WTC11 (cell line): Measurements from ENCODE around the gene LIMD2.

Experiments used
- NFYB ChIP-seq: sonication (generic); formaldehyde crosslinking; conservative IDR thresholded peaks from 2 replicates; pipeline ENCODE4 v1.8.0; 2022; ENCODE audit warnings: low read depth, missing genetic modification reagents
- TF ChIP-seq, protein P1 (sequence below): sonication (generic); formaldehyde crosslinking; IDR thresholded peaks from 2 replicates; pipeline ENCODE4 v1.8.1; 2022; ENCODE audit warnings: mild to moderate bottlenecking, missing genetic modification reagents, moderate library complexity, borderline replicate concordance
- TF ChIP-seq, protein P2 (sequence below): fragments of 200-600 bp; IDR thresholded peaks from 2 replicates; pipeline ENCODE4 v1.8.0; 2022; ENCODE audit warnings: antibody characterized with exemption
- TF ChIP-seq, protein P3 (sequence below): sonication (generic); formaldehyde crosslinking; conservative IDR thresholded peaks from 2 replicates; pipeline ENCODE4 v1.8.1; 2022; ENCODE audit warnings: mild to moderate bottlenecking, missing genetic modification reagents

DNA sequence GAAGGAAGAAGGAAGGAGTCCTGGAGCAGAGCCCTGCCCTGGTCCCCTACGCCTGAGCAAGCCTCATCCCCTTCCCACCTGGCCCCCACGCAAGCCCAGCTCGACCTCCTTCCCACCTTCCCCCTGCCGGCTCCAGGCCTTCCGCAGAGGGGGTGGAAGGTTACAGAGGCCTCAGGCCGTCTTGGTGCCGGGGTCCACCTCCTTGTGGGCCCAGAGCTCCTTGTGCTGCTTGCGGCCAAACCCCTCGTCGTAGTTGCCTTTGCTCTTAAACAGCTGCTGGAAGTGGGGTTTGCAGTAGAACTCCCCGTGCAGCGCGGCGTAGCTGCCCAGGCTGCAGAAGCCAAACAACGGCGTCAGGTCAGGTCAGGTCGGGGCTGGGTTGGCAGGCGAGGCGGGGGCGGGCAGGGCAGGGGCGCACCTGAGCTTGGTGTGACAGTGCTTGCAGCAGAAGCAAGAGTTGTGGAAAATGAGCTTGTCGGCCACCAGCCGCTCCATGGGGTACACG is 1.5 kb downstream of the LIMD2 start:
- TF ChIP-seq, protein P1, sequence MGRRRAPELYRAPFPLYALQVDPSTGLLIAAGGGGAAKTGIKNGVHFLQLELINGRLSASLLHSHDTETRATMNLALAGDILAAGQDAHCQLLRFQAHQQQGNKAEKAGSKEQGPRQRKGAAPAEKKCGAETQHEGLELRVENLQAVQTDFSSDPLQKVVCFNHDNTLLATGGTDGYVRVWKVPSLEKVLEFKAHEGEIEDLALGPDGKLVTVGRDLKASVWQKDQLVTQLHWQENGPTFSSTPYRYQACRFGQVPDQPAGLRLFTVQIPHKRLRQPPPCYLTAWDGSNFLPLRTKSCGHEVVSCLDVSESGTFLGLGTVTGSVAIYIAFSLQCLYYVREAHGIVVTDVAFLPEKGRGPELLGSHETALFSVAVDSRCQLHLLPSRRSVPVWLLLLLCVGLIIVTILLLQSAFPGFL = no peak
- TF ChIP-seq NFYB = no peak
- TF ChIP-seq, protein P2, sequence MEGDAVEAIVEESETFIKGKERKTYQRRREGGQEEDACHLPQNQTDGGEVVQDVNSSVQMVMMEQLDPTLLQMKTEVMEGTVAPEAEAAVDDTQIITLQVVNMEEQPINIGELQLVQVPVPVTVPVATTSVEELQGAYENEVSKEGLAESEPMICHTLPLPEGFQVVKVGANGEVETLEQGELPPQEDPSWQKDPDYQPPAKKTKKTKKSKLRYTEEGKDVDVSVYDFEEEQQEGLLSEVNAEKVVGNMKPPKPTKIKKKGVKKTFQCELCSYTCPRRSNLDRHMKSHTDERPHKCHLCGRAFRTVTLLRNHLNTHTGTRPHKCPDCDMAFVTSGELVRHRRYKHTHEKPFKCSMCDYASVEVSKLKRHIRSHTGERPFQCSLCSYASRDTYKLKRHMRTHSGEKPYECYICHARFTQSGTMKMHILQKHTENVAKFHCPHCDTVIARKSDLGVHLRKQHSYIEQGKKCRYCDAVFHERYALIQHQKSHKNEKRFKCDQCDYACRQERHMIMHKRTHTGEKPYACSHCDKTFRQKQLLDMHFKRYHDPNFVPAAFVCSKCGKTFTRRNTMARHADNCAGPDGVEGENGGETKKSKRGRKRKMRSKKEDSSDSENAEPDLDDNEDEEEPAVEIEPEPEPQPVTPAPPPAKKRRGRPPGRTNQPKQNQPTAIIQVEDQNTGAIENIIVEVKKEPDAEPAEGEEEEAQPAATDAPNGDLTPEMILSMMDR = no peak
- TF ChIP-seq, protein P3, sequence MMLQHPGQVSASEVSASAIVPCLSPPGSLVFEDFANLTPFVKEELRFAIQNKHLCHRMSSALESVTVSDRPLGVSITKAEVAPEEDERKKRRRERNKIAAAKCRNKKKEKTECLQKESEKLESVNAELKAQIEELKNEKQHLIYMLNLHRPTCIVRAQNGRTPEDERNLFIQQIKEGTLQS = no peak
